ENCODE measurements around the gene AIF1. TPM values are rescaled to one million over a fixed set of nuclear protein-coding genes. Genes with fewer than 3 reads are reported as not detected.
A peak's percentile ranks its signal among the peaks of the same experiment; 100 is the strongest.

Gene AIF1
- total RNA-seq, 1 donor from 2014 or later, result 55.3 TPM

DNA sequence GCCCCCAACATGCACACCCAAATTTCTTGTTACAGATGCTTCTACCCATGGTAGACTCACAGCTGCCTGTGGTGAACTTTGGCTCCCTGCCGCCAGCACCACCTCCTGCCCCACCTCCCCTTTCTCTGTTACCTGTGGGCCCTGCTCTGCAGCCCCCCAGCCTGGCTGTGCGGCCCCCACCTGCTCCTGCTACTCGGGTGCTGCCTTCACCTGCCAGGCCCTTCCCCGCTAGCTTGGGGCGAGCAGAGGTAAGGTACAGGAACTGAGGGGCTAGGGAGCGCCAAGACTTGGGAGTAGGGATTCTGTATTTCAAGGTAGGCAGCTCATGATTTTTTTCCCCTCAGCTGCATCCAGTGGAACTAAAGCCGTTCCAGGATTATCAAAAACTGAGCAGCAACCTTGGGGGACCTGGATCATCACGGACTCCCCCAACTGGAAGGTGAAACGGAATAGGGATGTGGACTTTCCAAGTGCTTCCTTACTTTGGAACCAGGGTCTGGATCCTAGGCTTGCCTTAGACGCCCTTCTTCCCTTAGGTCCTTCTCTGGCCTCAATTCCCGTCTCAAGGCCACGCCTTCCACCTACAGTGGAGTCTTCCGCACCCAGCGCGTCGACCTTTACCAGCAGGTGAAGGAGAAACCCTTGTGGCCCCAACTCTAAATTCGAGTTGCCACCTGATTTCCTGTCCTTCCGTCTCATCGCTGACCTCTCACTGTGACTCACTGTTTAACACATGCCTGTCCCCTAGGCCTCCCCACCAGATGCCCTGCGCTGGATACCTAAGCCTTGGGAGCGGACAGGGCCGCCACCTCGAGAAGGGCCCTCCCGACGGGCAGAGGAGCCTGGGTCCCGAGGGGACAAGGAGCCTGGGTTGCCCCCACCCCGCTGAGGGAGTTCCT, 21.9 kb downstream of the AIF1 start:
- H3K27me3 ChIP-seq, result no peaks in the 10 kb centered on the region
- H3K9me3 ChIP-seq, result no peaks in the 10 kb centered on the region
- TF ChIP-seq, protein P1, sequence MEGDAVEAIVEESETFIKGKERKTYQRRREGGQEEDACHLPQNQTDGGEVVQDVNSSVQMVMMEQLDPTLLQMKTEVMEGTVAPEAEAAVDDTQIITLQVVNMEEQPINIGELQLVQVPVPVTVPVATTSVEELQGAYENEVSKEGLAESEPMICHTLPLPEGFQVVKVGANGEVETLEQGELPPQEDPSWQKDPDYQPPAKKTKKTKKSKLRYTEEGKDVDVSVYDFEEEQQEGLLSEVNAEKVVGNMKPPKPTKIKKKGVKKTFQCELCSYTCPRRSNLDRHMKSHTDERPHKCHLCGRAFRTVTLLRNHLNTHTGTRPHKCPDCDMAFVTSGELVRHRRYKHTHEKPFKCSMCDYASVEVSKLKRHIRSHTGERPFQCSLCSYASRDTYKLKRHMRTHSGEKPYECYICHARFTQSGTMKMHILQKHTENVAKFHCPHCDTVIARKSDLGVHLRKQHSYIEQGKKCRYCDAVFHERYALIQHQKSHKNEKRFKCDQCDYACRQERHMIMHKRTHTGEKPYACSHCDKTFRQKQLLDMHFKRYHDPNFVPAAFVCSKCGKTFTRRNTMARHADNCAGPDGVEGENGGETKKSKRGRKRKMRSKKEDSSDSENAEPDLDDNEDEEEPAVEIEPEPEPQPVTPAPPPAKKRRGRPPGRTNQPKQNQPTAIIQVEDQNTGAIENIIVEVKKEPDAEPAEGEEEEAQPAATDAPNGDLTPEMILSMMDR (IDR thresholded peaks at IDR 0.05), result no peak
- intact Hi-C loops (cut with DNase I), result no loop called here
- peak; percentile 7 for ATAC-seq
- no peak for DNase-seq
- H3K36me3 ChIP-seq, result peaks cover 98% of the 10 kb centered on the region
- no peak overlapping the region for H3K4me3 ChIP-seq
- H3K4me1 ChIP-seq, result no peaks in the 10 kb centered on the region
- H3K27ac ChIP-seq, result no peak overlapping the region

DNA sequence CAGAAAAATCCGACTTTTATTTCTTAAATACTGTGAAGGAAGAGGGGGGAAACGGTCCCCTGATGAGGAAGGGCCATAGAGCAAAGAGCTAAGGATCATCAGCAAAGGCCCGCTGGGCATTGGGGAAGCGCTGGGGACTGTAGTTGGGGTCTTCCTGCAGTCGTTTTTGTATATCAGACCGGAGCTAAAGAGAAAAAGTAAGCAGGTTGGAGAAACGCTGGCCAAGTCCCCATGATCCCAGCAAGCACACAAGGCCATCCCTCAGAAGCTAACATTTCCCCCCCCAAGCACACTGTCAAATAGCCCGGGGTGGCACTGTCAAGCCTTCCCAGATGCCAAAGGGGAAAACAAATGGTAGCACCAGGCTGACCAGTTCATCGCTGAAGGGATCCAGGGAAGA, 24.0 kb downstream of the AIF1 start:
- no peak overlapping the region for H3K4me3 ChIP-seq
- peaks cover 98% of the 10 kb centered on the region for H3K36me3 ChIP-seq
- TF ChIP-seq, protein P1 (IDR thresholded peaks at IDR 0.05), result no peak
- H3K4me1 ChIP-seq, result no peaks in the 10 kb centered on the region
- no peaks in the 10 kb centered on the region for H3K9me3 ChIP-seq
- no peak for DNase-seq
- no peak for ATAC-seq
- intact Hi-C loops (cut with DNase I), result no loop called here
- no peak overlapping the region for H3K27ac ChIP-seq
- H3K27me3 ChIP-seq, result no peaks in the 10 kb centered on the region

- TF ChIP-seq, protein P1 (IDR thresholded peaks at IDR 0.05), result no peak
- H3K4me3 ChIP-seq, result no peak overlapping the region
- intact Hi-C loops (cut with DNase I), result no loop called here
- no peaks in the 10 kb centered on the region for H3K27me3 ChIP-seq
- no peak overlapping the region for H3K27ac ChIP-seq
- peaks cover 98% of the 10 kb centered on the region for H3K36me3 ChIP-seq
- no peak for ATAC-seq
- DNase-seq, result no peak
- H3K4me1 ChIP-seq, result no peaks in the 10 kb centered on the region
- no peaks in the 10 kb centered on the region for H3K9me3 ChIP-seq
Measured at GRCh38 chr6:31639449-31639861, 24.4 kb downstream of the AIF1 start.

DNA sequence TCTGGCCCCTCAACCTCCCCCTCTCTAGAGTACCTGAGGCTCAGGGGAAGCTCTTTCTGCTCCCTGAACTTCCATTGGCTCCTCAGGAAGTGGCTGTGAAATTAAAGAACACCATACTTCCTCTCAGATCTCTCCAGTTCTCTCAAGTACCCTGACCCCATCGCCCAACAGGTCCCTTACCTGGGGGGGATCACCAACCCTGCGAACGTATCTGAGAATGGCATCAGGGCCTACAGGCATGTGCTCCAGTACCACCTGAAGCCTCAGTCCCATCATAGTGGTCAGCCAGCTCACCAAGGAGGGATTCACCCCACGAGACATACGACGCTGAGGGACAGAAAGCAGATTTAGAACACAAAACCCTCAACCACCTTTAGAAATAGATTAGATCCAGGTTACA, 25.6 kb downstream of the AIF1 start:
- Histone ChIP-seq H3K27ac (no peak overlapping the region), H3K36me3 (peaks cover 98% of the 10 kb centered on the region), H3K4me3 (no peak overlapping the region), H3K9me3 (no peaks in the 10 kb centered on the region), H3K27me3 (no peaks in the 10 kb centered on the region), H3K4me1 (no peaks in the 10 kb centered on the region)
- intact Hi-C loops (cut with DNase I), result no loop called here
- DNase-seq (no peak), ATAC-seq (no peak)
- TF ChIP-seq, protein P1 (IDR thresholded peaks at IDR 0.05), result no peak

GRCh38 chr6:31641370-31641769, 26.3 kb downstream of the AIF1 start:
- Histone ChIP-seq H3K4me3 (no peak overlapping the region), H3K27me3 (no peaks in the 10 kb centered on the region), H3K27ac (no peak overlapping the region), H3K36me3 (peaks cover 98% of the 10 kb centered on the region), H3K9me3 (no peaks in the 10 kb centered on the region), H3K4me1 (no peaks in the 10 kb centered on the region)
- intact Hi-C loops (cut with DNase I), result no loop called here
- TF ChIP-seq, protein P1 (IDR thresholded peaks at IDR 0.05), result no peak
- ATAC-seq (no peak), DNase-seq (no peak)
